Prostate gland (tissue), 2 donors: ENCODE measurements around the gene MUSTN1. TPM values are rescaled to one million over a fixed set of nuclear protein-coding genes. Genes with fewer than 3 reads are reported as not detected.

Experiments used
- DNase-seq: peaks from one replicate; pipeline ENCODE4 v3.0.0-alpha.2; 2019; ENCODE audit warnings: low spot score
- H3K27ac ChIP-seq, 2 donors: fragments of 200-600 bp; sonication (generic); 2 replicates each; pipeline ENCODE4 v1.5.1; 2017 to 2019
- H3K27me3 ChIP-seq: fragments of 200-600 bp; sonication (generic); replicated peaks from 2 replicates; pipeline ENCODE4 v1.5.1; 2019; ENCODE audit not compliant: insufficient read depth
- H3K36me3 ChIP-seq, 2 donors: fragments of 200-600 bp; sonication (generic); 1 replicate in 1 of 2; 2 replicates in 1 of 2; pipeline versions ENCODE4 v1.5.1 to v1.8.1; 2017 to 2019
- H3K4me1 ChIP-seq: fragments of 200-600 bp; sonication (generic); replicated peaks from 2 replicates; pipeline ENCODE4 v1.5.1; 2019
- H3K4me3 ChIP-seq, 2 donors: fragments of 200-600 bp; sonication (generic); 2 replicates each; pipeline ENCODE4 v1.5.1; 2017 to 2019
- H3K9me3 ChIP-seq: fragments of 200-600 bp; sonication (generic); 2 replicates; pipeline ENCODE4 v1.5.1; 2017
- CTCF ChIP-seq, 4 experiments: fragments of 200-600 bp in 2 of 4; fragments of 450-650 bp in 2 of 4; sonication (generic) in 2 of 4; IDR thresholded peaks; 1 replicate in 3 of 4; 2 replicates in 1 of 4; pipeline ENCODE4 v1.5.1; 2016 to 2019; ENCODE audit warnings: antibody characterized with exemption in 4 of 4, mild to moderate bottlenecking in 2 of 4, moderate library complexity in 2 of 4
- POLR2A ChIP-seq: fragments of 450-650 bp; IDR thresholded peaks from one replicate; pipeline ENCODE4 v1.6.1; 2016; ENCODE audit warnings: antibody characterized with exemption, mild to moderate bottlenecking
- POLR2AphosphoS5 ChIP-seq: sonication (generic); formaldehyde crosslinking; IDR thresholded peaks from one replicate; pipeline ENCODE4 v1.6.1; 2017; ENCODE audit warnings: antibody characterized with exemption
- WGBS: methylation state at CpG from one replicate; pipeline ENCODE4 v1.1.5; 2018; 5-methylcytosine and 5-hydroxymethylcytosine counted together
- intact Hi-C: fragments of 100-400 bp; cut with DNase I; formaldehyde crosslinking; loops from one replicate; pipeline ENCODE4 v1.14.2; 2022
- total RNA-seq, 2 donors: library from RNA; depleted of rRNA; stranded (reverse); fragments of >200 nt; gene quantifications; one replicate each; pipeline ENCODE4 v1.1.0, GENCODE V29; 2016

The MUSTN1 gene
- total RNA-seq, 2 donors from 2014 or later = 10.5 to 14.4 TPM

DNA sequence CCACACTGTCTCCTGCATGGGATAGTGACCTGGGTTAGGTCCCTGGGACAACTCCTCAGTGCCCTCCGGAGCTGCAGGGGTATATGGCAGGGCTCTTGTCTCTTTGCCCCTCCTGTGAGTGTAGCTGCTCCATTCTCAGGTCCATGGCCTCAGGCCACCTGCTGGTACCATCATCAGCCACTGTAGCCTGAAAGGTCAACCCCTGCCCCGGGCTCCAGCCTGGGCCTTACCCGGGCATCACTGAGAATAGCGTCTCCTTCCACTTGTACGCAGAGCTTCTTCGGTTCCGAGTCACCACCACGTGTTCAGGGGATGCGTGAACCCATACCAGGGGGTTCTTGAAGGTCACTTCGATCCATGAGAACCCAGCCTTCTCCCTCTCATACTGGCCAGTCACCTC is 18.2 kb downstream of the MUSTN1 start:
- Histone ChIP-seq H3K4me1 (no peaks in the 10 kb centered on the region), H3K36me3 (no peaks in the 10 kb centered on the region), H3K27me3 (no peaks in the 10 kb centered on the region), H3K27ac (no peak overlapping the region), H3K4me3 (no peak overlapping the region), H3K9me3 (no peaks in the 10 kb centered on the region)
- 96% methylated on average over 10 of the region's 10 CpGs for WGBS
- intact Hi-C loops = no loop called here
- no peak for DNase-seq
- TF ChIP-seq POLR2A (no peak), POLR2AphosphoS5 (no peak), CTCF (IDR thresholded peaks at IDR 0.05) (no peak)

- Histone ChIP-seq H3K4me1 (no peaks in the 10 kb centered on the region), H3K27me3 (no peaks in the 10 kb centered on the region), H3K9me3 (no peaks in the 10 kb centered on the region), H3K4me3 (no peak overlapping the region), H3K27ac (no peak overlapping the region), H3K36me3 (no peaks in the 10 kb centered on the region)
- DNase-seq = no peak
- no peak for TF ChIP-seq POLR2A
- TF ChIP-seq POLR2AphosphoS5 = no peak
- no peak for TF ChIP-seq CTCF (IDR thresholded peaks at IDR 0.05)
- WGBS = 87% methylated on average over 6 of the region's 6 CpGs
- intact Hi-C loops = no loop called here
These were observed 18.6 kb downstream of the MUSTN1 start for GRCh38 chr3:52816199-52816598.

- H3K4me1 ChIP-seq = no peaks in the 10 kb centered on the region
- intact Hi-C loops = no loop called here
- no peak overlapping the region for H3K27ac ChIP-seq
- no peak for TF ChIP-seq POLR2A
- no peak for TF ChIP-seq POLR2AphosphoS5
- TF ChIP-seq CTCF (IDR thresholded peaks at IDR 0.05) = no peak
- no peak for DNase-seq
- no peak overlapping the region for H3K4me3 ChIP-seq
- H3K9me3 ChIP-seq = no peaks in the 10 kb centered on the region
- no peaks in the 10 kb centered on the region for H3K36me3 ChIP-seq
- no peaks in the 10 kb centered on the region for H3K27me3 ChIP-seq
- WGBS = 82% methylated on average over 6 of the region's 8 CpGs
These were observed 21.0 kb downstream of the MUSTN1 start for GRCh38 chr3:52813810-52814209.

DNA sequence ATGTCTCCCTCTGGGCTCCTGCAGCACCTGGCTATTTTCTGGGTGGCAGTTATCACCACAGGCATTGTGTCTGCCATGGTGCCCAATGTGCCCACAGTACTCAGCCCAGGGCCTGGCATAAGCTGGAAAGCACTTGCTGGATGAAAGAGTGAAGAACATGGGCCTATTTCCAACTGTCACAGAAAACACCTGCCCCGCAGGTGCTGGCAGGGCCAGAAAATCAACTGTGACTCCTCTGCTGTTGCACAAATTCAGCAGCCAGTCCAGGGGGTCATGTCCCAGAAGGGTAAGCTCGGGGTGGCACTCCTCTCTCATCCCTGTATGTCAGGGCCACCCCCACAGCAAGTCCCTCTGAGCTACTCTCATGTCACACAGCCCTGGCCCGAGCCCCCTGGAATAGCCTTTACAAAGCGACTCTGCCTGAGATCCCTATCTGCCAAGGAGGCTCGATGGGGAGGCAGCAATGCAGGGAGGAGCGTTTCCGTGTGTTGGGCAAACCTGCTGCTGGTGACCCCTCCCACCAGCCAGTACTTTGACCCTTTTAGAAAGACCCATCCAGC is 23.3 kb downstream of the MUSTN1 start:
- WGBS = 68% methylated on average over 7 of the region's 7 CpGs
- no peak overlapping the region for H3K4me3 ChIP-seq
- no peaks in the 10 kb centered on the region for H3K36me3 ChIP-seq
- intact Hi-C loops = no loop called here
- no peaks in the 10 kb centered on the region for H3K9me3 ChIP-seq
- no peak for TF ChIP-seq POLR2AphosphoS5
- no peak for TF ChIP-seq POLR2A
- TF ChIP-seq CTCF (IDR thresholded peaks at IDR 0.05) = no peak
- no peaks in the 10 kb centered on the region for H3K27me3 ChIP-seq
- no peaks in the 10 kb centered on the region for H3K4me1 ChIP-seq
- no peak overlapping the region for H3K27ac ChIP-seq
- DNase-seq = no peak

GRCh38 chr3:52810923-52811322 is 23.9 kb downstream of the MUSTN1 start:
- H3K36me3 ChIP-seq = no peaks in the 10 kb centered on the region
- H3K27ac ChIP-seq = no peak overlapping the region
- intact Hi-C loops = no loop called here
- H3K4me1 ChIP-seq = no peaks in the 10 kb centered on the region
- 83% methylated on average over 11 of the region's 11 CpGs for WGBS
- TF ChIP-seq CTCF (IDR thresholded peaks at IDR 0.05) (no peak), POLR2A (no peak), POLR2AphosphoS5 (no peak)
- H3K9me3 ChIP-seq = no peaks in the 10 kb centered on the region
- no peak for DNase-seq
- no peak overlapping the region for H3K4me3 ChIP-seq
- no peaks in the 10 kb centered on the region for H3K27me3 ChIP-seq
